Liver (tissue), 9 donors: ENCODE data around the gene PARD3B. TPM values are rescaled to one million over a fixed set of nuclear protein-coding genes. Genes with fewer than 3 reads are reported as not detected.

ENCODE experiments used
- DNase-seq: peaks from one replicate; pipeline ENCODE4 v3.0.0-alpha.2; 2017; ENCODE audit warnings: low spot score
- H3K27ac ChIP-seq, 2 donors: one replicate each; pipeline ENCODE4 v1.7.0; 2013; ENCODE audit warnings: inconsistent platforms in 2 of 2, low read length in 2 of 2, control low read depth in 1 of 2, low read depth in 1 of 2, mild to moderate bottlenecking in 1 of 2
- H3K27me3 ChIP-seq, 4 donors: one replicate each; pipeline versions ENCODE4 v1.6.1 to v1.7.0; 2013; ENCODE audit warnings: low read length in 3 of 4, inconsistent platforms in 1 of 4, mild to moderate bottlenecking in 1 of 4, moderate library complexity in 1 of 4; ENCODE audit not compliant: control insufficient read depth in 4 of 4, insufficient read depth in 4 of 4
- H3K36me3 ChIP-seq, 4 donors: one replicate each; pipeline versions ENCODE4 v1.6.1 to v1.7.0; 2013; ENCODE audit warnings: low read length in 3 of 4, mild to moderate bottlenecking in 3 of 4, low read depth in 1 of 4, moderate library complexity in 1 of 4; ENCODE audit not compliant: control insufficient read depth in 4 of 4, insufficient read depth in 3 of 4
- H3K4me1 ChIP-seq, 4 donors: one replicate each; pipeline versions ENCODE4 v1.6.1 to v1.7.0; 2013; ENCODE audit warnings: low read length in 3 of 4, mild to moderate bottlenecking in 3 of 4, moderate library complexity in 1 of 4; ENCODE audit not compliant: control insufficient read depth in 4 of 4, insufficient read depth in 4 of 4
- H3K4me3 ChIP-seq, 3 donors: one replicate each; pipeline versions ENCODE4 v1.6.1 to v1.7.0; 2013; ENCODE audit warnings: low read length in 3 of 3, control low read depth in 1 of 3, low read depth in 1 of 3, mild to moderate bottlenecking in 1 of 3
- H3K9ac ChIP-seq, 2 donors: one replicate each; pipeline ENCODE4 v1.7.0; 2013; ENCODE audit warnings: low read length in 2 of 2, mild to moderate bottlenecking in 2 of 2, moderate library complexity in 2 of 2, control low read depth in 1 of 2, low read depth in 1 of 2
- H3K9me3 ChIP-seq, 4 donors: one replicate each; pipeline versions ENCODE4 v1.6.1 to v1.7.0; 2013; ENCODE audit warnings: low read length in 3 of 4; ENCODE audit not compliant: control insufficient read depth in 4 of 4
- EGR1 ChIP-seq, 2 donors: IDR thresholded peaks; 2 replicates each; pipeline ENCODE4 v1.6.1; 2016 to 2018; ENCODE audit warnings: antibody characterized with exemption in 2 of 2, low read depth in 2 of 2
- FOXA2 ChIP-seq: IDR thresholded peaks from 2 replicates; pipeline ENCODE4 v1.6.1; 2016; ENCODE audit warnings: antibody characterized with exemption
- JUND ChIP-seq, 2 donors: IDR thresholded peaks; 2 replicates each; pipeline ENCODE4 v1.6.1; 2016; ENCODE audit warnings: antibody characterized with exemption in 2 of 2
- RXRA ChIP-seq, 2 donors: IDR thresholded peaks; 2 replicates each; pipeline ENCODE4 v1.6.1; 2017 to 2018; ENCODE audit warnings: antibody characterized with exemption in 2 of 2, mild to moderate bottlenecking in 1 of 2
- SP1 ChIP-seq: IDR thresholded peaks from 2 replicates; pipeline ENCODE4 v1.6.1; 2018; ENCODE audit warnings: antibody characterized with exemption, mild to moderate bottlenecking
- TAF1 ChIP-seq: conservative IDR thresholded peaks from 2 replicates; pipeline ENCODE4 v1.6.1; 2016; ENCODE audit warnings: antibody characterized with exemption, mild to moderate bottlenecking
- YY1 ChIP-seq: IDR thresholded peaks from 2 replicates; pipeline ENCODE4 v1.6.1; 2016; ENCODE audit warnings: antibody characterized with exemption, mild to moderate bottlenecking
- ZBTB33 ChIP-seq: IDR thresholded peaks from 2 replicates; pipeline ENCODE4 v1.6.1; 2016; ENCODE audit warnings: antibody characterized with exemption
- WGBS: extraction: QIAGEN DNeasy Blood & Tissue Kit; methylation state at CpG from one replicate; pipeline ENCODE4 v1.1.7; 2013; 5-methylcytosine and 5-hydroxymethylcytosine counted together
- polyA plus RNA-seq, 2 donors: library from polyadenylated mRNA; stranded (reverse) in 1 of 2; unstranded in 1 of 2; fragments of 200-250 nt in 1 of 2; fragments of >200 nt in 1 of 2; fragmentation: Nextera tagmentation in 1 of 2; extraction: Ambion mirVana in 1 of 2; gene quantifications; one replicate each; pipeline versions ENCODE4 v1.2.1 to v1.2.3, GENCODE V29; 2013 to 2015
- total RNA-seq, 2 donors: library from RNA; depleted of rRNA; stranded (reverse); fragments of >200 nt; gene quantifications; one replicate each; pipeline ENCODE4 v1.2.3, GENCODE V29; 2014
- TF ChIP-seq, protein P1 (sequence below): IDR thresholded peaks from 2 replicates; pipeline ENCODE4 v1.6.1; 2016; ENCODE audit warnings: antibody characterized with exemption
- TF ChIP-seq, protein P2 (sequence below): IDR thresholded peaks from 2 replicates; pipeline ENCODE4 v1.6.1; 2016; ENCODE audit warnings: antibody characterized with exemption, mild to moderate bottlenecking
- TF ChIP-seq, protein P3 (sequence below): fragments of 150-350 bp; IDR thresholded peaks from 2 replicates; pipeline ENCODE4 v1.5.1; 2017; ENCODE audit warnings: improper control_type of control experiment, low read depth, low read length; ENCODE audit not compliant: missing input control
- donor health status: healthy.
- donor health status: healthy.
- donor health status: healthy.
- donor health status: healthy.
- donor health status: healthy.

Gene PARD3B
- total and polyA plus RNA-seq, 4 donors = 1.1 to 10.3 (median 3.7) TPM

- Histone ChIP-seq H3K27ac (no peak overlapping the region), H3K36me3 (no peaks in the 10 kb centered on the region), H3K27me3 (no peaks in the 10 kb centered on the region), H3K9ac (no peak overlapping the region), H3K4me1 (peaks cover 0 to 3% (median 0%) of the 10 kb centered on the region in 4 donors), H3K9me3 (no peaks in the 10 kb centered on the region), H3K4me3 (no peak overlapping the region)
- DNase-seq = no peak
- 95% methylated on average over 3 of the region's 3 CpGs for WGBS
- TF ChIP-seq, protein P1, sequence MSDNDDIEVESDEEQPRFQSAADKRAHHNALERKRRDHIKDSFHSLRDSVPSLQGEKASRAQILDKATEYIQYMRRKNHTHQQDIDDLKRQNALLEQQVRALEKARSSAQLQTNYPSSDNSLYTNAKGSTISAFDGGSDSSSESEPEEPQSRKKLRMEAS = no peak
- TF ChIP-seq, protein P2, sequence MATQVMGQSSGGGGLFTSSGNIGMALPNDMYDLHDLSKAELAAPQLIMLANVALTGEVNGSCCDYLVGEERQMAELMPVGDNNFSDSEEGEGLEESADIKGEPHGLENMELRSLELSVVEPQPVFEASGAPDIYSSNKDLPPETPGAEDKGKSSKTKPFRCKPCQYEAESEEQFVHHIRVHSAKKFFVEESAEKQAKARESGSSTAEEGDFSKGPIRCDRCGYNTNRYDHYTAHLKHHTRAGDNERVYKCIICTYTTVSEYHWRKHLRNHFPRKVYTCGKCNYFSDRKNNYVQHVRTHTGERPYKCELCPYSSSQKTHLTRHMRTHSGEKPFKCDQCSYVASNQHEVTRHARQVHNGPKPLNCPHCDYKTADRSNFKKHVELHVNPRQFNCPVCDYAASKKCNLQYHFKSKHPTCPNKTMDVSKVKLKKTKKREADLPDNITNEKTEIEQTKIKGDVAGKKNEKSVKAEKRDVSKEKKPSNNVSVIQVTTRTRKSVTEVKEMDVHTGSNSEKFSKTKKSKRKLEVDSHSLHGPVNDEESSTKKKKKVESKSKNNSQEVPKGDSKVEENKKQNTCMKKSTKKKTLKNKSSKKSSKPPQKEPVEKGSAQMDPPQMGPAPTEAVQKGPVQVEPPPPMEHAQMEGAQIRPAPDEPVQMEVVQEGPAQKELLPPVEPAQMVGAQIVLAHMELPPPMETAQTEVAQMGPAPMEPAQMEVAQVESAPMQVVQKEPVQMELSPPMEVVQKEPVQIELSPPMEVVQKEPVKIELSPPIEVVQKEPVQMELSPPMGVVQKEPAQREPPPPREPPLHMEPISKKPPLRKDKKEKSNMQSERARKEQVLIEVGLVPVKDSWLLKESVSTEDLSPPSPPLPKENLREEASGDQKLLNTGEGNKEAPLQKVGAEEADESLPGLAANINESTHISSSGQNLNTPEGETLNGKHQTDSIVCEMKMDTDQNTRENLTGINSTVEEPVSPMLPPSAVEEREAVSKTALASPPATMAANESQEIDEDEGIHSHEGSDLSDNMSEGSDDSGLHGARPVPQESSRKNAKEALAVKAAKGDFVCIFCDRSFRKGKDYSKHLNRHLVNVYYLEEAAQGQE = no peak
- no peak for TF ChIP-seq TAF1
- TF ChIP-seq FOXA2 = no peak
- TF ChIP-seq, protein P3, sequence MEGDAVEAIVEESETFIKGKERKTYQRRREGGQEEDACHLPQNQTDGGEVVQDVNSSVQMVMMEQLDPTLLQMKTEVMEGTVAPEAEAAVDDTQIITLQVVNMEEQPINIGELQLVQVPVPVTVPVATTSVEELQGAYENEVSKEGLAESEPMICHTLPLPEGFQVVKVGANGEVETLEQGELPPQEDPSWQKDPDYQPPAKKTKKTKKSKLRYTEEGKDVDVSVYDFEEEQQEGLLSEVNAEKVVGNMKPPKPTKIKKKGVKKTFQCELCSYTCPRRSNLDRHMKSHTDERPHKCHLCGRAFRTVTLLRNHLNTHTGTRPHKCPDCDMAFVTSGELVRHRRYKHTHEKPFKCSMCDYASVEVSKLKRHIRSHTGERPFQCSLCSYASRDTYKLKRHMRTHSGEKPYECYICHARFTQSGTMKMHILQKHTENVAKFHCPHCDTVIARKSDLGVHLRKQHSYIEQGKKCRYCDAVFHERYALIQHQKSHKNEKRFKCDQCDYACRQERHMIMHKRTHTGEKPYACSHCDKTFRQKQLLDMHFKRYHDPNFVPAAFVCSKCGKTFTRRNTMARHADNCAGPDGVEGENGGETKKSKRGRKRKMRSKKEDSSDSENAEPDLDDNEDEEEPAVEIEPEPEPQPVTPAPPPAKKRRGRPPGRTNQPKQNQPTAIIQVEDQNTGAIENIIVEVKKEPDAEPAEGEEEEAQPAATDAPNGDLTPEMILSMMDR = no peak
- TF ChIP-seq YY1 = no peak
- TF ChIP-seq SP1 = no peak
- no peak for TF ChIP-seq RXRA (IDR thresholded peaks at IDR 0.05)
Observed at GRCh38 chr2:205091411-205091810, 546.1 kb downstream of the PARD3B start.

GRCh38 chr2:205094031-205094430 is 548.8 kb downstream of the PARD3B start:
- DNase-seq = no peak
- no peaks in the 10 kb centered on the region for H3K27me3 ChIP-seq

More at GRCh38 chr2:205094031-205094430, 548.8 kb downstream of the PARD3B start:
- Histone ChIP-seq H3K4me1 (peaks cover 0 to 3% (median 0%) of the 10 kb centered on the region in 4 donors), H3K36me3 (no peaks in the 10 kb centered on the region), H3K27ac (no peak overlapping the region), H3K4me3 (no peak overlapping the region), H3K9me3 (no peaks in the 10 kb centered on the region), H3K9ac (no peak overlapping the region)
- TF ChIP-seq RXRA (IDR thresholded peaks at IDR 0.05) (no peak), FOXA2 (no peak), EGR1 (IDR thresholded peaks at IDR 0.05; ENCODE audit: low read depth in 2 of 2) (no peak), ZBTB33 (no peak), TAF1 (no peak), JUND (IDR thresholded peaks at IDR 0.05) (no peak)
- 97% methylated on average over 3 of the region's 3 CpGs for WGBS
